Subcutaneous abdominal adipose tissue (tissue), 5 donors: Measurements from ENCODE around the gene RMND1.

Source experiments
- H3K27ac ChIP-seq: one replicate; pipeline ENCODE4 v1.7.0; 2013; ENCODE audit warnings: low read depth, mild to moderate bottlenecking, inconsistent platforms, low read length, moderate library complexity
- H3K27me3 ChIP-seq, 5 donors: one replicate each; pipeline ENCODE4 v1.7.0; 2013; ENCODE audit warnings: low read length in 5 of 5, inconsistent platforms in 1 of 5; ENCODE audit not compliant: control insufficient read depth in 5 of 5, insufficient read depth in 4 of 5
- H3K36me3 ChIP-seq, 5 donors: one replicate each; pipeline ENCODE4 v1.7.0; 2013; ENCODE audit warnings: low read length in 5 of 5; ENCODE audit not compliant: control insufficient read depth in 5 of 5, insufficient read depth in 5 of 5
- H3K4me1 ChIP-seq, 5 donors: one replicate each; pipeline ENCODE4 v1.7.0; 2013; ENCODE audit warnings: low read length in 5 of 5, mild to moderate bottlenecking in 3 of 5, moderate library complexity in 1 of 5; ENCODE audit not compliant: control insufficient read depth in 5 of 5, insufficient read depth in 5 of 5
- H3K4me3 ChIP-seq, 5 donors: one replicate each; pipeline ENCODE4 v1.7.0; 2013; ENCODE audit warnings: low read length in 5 of 5, low read depth in 1 of 5
- H3K9ac ChIP-seq, 5 donors: one replicate each; pipeline ENCODE4 v1.7.0; 2013; ENCODE audit warnings: low read length in 5 of 5, mild to moderate bottlenecking in 4 of 5, moderate library complexity in 3 of 5
- H3K9me3 ChIP-seq, 5 donors: one replicate each; pipeline ENCODE4 v1.7.0; 2013; ENCODE audit warnings: low read length in 5 of 5; ENCODE audit not compliant: control insufficient read depth in 5 of 5
- donor health status: healthy.
- donor health status: healthy.
- donor health status: healthy.
- donor health status: healthy.
- donor health status: healthy.

Gene RMND1

GRCh38 chr6:151380848-151381205 lies 71.1 kb downstream of the RMND1 start:
- H3K9ac ChIP-seq: peak overlapping the region in 1 of 5 donors; percentile 41
- no peaks in the 10 kb centered on the region for H3K27me3 ChIP-seq
- no peak overlapping the region for H3K27ac ChIP-seq
- H3K36me3 ChIP-seq: no peaks in the 10 kb centered on the region
- H3K4me3 ChIP-seq: peak overlapping the region in 1 of 5 donors; percentile 37
- no peaks in the 10 kb centered on the region for H3K9me3 ChIP-seq
- H3K4me1 ChIP-seq: peaks cover 0 to 13% (median 8%) of the 10 kb centered on the region in 5 donors

- no peaks in the 10 kb centered on the region for H3K36me3 ChIP-seq
- H3K9ac ChIP-seq: peak overlapping the region in 4 of 5 donors; percentile 25 to 41 (median 32)
- no peaks in the 10 kb centered on the region for H3K27me3 ChIP-seq
- H3K4me3 ChIP-seq: peak overlapping the region in 4 of 5 donors; percentile 7 to 47 (median 28)
- H3K9me3 ChIP-seq: no peaks in the 10 kb centered on the region
- peaks cover 0 to 13% (median 9%) of the 10 kb centered on the region in 5 donors for H3K4me1 ChIP-seq
- H3K27ac ChIP-seq: no peak overlapping the region
These were observed 71.7 kb downstream of the RMND1 start for GRCh38 chr6:151379933-151380847.

- Histone ChIP-seq H3K27me3 (no peaks in the 10 kb centered on the region), H3K4me1 (peaks cover 0 to 29% (median 13%) of the 10 kb centered on the region in 5 donors), H3K9ac (no peak overlapping the region), H3K36me3 (peaks cover 0 to 9% (median 8%) of the 10 kb centered on the region in 5 donors), H3K9me3 (no peaks in the 10 kb centered on the region), H3K27ac (no peak overlapping the region), H3K4me3 (no peak overlapping the region)
These were observed 74.8 kb downstream of the RMND1 start for GRCh38 chr6:151377095-151377494.

GRCh38 chr6:151376440-151376839 lies 75.5 kb downstream of the RMND1 start:
- Histone ChIP-seq H3K36me3 (peaks cover 4 to 16% (median 14%) of the 10 kb centered on the region in 5 donors), H3K9ac (no peak overlapping the region), H3K27me3 (no peaks in the 10 kb centered on the region), H3K9me3 (no peaks in the 10 kb centered on the region), H3K4me1 (peaks cover 0 to 29% (median 13%) of the 10 kb centered on the region in 5 donors), H3K27ac (no peak overlapping the region), H3K4me3 (no peak overlapping the region)

- Histone ChIP-seq H3K9me3 (no peaks in the 10 kb centered on the region), H3K9ac (no peak overlapping the region), H3K4me1 (peaks cover 0 to 28% (median 13%) of the 10 kb centered on the region in 5 donors), H3K36me3 (peaks cover 6 to 22% (median 20%) of the 10 kb centered on the region in 5 donors), H3K4me3 (no peak overlapping the region), H3K27ac (no peak overlapping the region), H3K27me3 (no peaks in the 10 kb centered on the region)
These were observed 76.1 kb downstream of the RMND1 start for GRCh38 chr6:151375833-151376232.

- peak overlapping the region in 2 of 5 donors; percentile 14 to 27 for H3K9ac ChIP-seq
- no peaks in the 10 kb centered on the region for H3K27me3 ChIP-seq
- peaks cover 6 to 24% (median 21%) of the 10 kb centered on the region in 5 donors for H3K36me3 ChIP-seq
- peak overlapping the region; percentile 69 for H3K27ac ChIP-seq
- peaks cover 0 to 20% (median 7%) of the 10 kb centered on the region in 5 donors for H3K4me1 ChIP-seq
- H3K4me3 ChIP-seq: peak overlapping the region in 3 of 5 donors; percentile 23 to 29 (median 26)
- H3K9me3 ChIP-seq: no peaks in the 10 kb centered on the region
These were observed 77.8 kb downstream of the RMND1 start for GRCh38 chr6:151374036-151374683.

GRCh38 chr6:151372164-151372563 lies 79.8 kb downstream of the RMND1 start:
- Histone ChIP-seq H3K36me3 (peaks cover 8 to 26% (median 22%) of the 10 kb centered on the region in 5 donors), H3K4me1 (peaks cover 0 to 20% (median 7%) of the 10 kb centered on the region in 5 donors), H3K9ac (no peak overlapping the region), H3K27ac (no peak overlapping the region), H3K9me3 (no peaks in the 10 kb centered on the region), H3K27me3 (no peaks in the 10 kb centered on the region), H3K4me3 (no peak overlapping the region)

GRCh38 chr6:151370509-151371078 lies 81.3 kb downstream of the RMND1 start:
- Histone ChIP-seq H3K9ac (no peak overlapping the region), H3K36me3 (peaks cover 8 to 38% (median 34%) of the 10 kb centered on the region in 5 donors), H3K27ac (no peak overlapping the region), H3K4me1 (peaks cover 0 to 20% (median 7%) of the 10 kb centered on the region in 5 donors), H3K4me3 (no peak overlapping the region), H3K27me3 (no peaks in the 10 kb centered on the region), H3K9me3 (no peaks in the 10 kb centered on the region)

GRCh38 chr6:151365233-151365632 lies 86.7 kb downstream of the RMND1 start:
- H3K27ac ChIP-seq: no peak overlapping the region
- no peaks in the 10 kb centered on the region for H3K27me3 ChIP-seq
- H3K4me3 ChIP-seq: no peak overlapping the region
- no peaks in the 10 kb centered on the region for H3K4me1 ChIP-seq
- peaks cover 14 to 40% (median 28%) of the 10 kb centered on the region in 5 donors for H3K36me3 ChIP-seq
- no peak overlapping the region for H3K9ac ChIP-seq
- H3K9me3 ChIP-seq: no peaks in the 10 kb centered on the region
